ENCODE measurements around the gene PLRG1. TPM values are rescaled to one million over a fixed set of nuclear protein-coding genes. Genes with fewer than 3 reads are reported as not detected.

The PLRG1 gene
- total RNA-seq, 1 experiment from 2014 or later, result 72.5 TPM

DNA sequence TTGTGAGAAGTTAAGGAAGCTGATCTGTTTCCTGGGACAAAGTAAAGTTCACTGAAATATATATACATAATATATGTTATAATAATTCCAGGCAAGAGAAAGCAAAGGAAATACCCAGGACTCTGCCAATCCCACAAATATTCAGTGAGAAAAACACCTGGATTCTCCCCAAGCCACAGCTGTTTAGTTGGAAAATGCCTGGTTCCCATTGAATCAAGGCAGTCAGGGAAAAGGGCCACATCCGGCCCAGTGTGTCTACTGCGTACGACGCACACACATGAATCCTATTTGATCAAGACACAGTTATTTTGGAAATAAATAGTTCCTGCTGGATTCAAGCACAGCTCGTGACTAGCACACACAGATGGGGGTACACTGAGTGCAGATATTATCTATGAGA, 52.3 kb downstream of the PLRG1 start:
- Mint-ChIP-seq H3K4me1 (ENCODE audit: low read depth, unreplicated experiment) (no peaks in the 10 kb centered on the region), H3K36me3 (ENCODE audit: insufficient read depth, unreplicated experiment) (no peaks in the 10 kb centered on the region), H3K27ac (ENCODE audit: unreplicated experiment) (no peak overlapping the region), H3K4me3 (ENCODE audit: low read depth, unreplicated experiment) (no peak overlapping the region), H3K27me3 (ENCODE audit: unreplicated experiment) (peaks cover 12% of the 10 kb centered on the region), H3K9me3 (ENCODE audit: low read depth, unreplicated experiment) (no peaks in the 10 kb centered on the region)
- no TSS peak for BruUV-seq (replicated peaks)
- intact Hi-C loops (cut with micrococcal nuclease; ENCODE audit: unreplicated experiment), result no loop called here
- CTCF ChIA-PET, result no interaction called here
- no peak for DNase-seq
- TF ChIP-seq, protein P1, sequence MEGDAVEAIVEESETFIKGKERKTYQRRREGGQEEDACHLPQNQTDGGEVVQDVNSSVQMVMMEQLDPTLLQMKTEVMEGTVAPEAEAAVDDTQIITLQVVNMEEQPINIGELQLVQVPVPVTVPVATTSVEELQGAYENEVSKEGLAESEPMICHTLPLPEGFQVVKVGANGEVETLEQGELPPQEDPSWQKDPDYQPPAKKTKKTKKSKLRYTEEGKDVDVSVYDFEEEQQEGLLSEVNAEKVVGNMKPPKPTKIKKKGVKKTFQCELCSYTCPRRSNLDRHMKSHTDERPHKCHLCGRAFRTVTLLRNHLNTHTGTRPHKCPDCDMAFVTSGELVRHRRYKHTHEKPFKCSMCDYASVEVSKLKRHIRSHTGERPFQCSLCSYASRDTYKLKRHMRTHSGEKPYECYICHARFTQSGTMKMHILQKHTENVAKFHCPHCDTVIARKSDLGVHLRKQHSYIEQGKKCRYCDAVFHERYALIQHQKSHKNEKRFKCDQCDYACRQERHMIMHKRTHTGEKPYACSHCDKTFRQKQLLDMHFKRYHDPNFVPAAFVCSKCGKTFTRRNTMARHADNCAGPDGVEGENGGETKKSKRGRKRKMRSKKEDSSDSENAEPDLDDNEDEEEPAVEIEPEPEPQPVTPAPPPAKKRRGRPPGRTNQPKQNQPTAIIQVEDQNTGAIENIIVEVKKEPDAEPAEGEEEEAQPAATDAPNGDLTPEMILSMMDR (IDR thresholded peaks at IDR 0.05; ENCODE audit: unreplicated experiment), result no peak

DNA sequence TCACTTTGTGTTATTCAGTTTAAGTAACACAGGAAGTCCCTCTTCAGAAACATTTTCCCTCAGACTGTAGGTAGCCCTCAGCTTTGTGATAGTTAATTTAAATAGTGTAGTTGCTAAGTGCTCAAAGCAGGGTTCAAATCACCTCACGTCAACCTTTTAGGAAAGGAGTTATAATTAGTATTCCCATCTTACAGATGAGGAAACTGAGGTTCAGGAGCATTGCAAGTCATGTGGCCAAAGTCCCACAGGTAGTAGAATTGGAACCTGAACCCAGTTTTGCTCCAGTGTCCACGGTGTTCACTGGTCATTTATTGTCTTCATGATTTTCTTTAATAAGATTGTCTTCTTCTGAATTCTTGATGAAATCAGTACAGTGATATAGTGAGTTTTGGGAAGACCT, 54.3 kb downstream of the PLRG1 start:
- Mint-ChIP-seq H3K36me3 (ENCODE audit: insufficient read depth, unreplicated experiment) (peaks cover 10% of the 10 kb centered on the region), H3K27me3 (ENCODE audit: unreplicated experiment) (peaks cover 12% of the 10 kb centered on the region), H3K4me1 (ENCODE audit: low read depth, unreplicated experiment) (no peaks in the 10 kb centered on the region), H3K9me3 (ENCODE audit: low read depth, unreplicated experiment) (no peaks in the 10 kb centered on the region), H3K4me3 (ENCODE audit: low read depth, unreplicated experiment) (no peak overlapping the region), H3K27ac (ENCODE audit: unreplicated experiment) (no peak overlapping the region)
- intact Hi-C loops (cut with micrococcal nuclease; ENCODE audit: unreplicated experiment), result no loop called here
- CTCF ChIA-PET, result no interaction called here
- TF ChIP-seq, protein P1 (IDR thresholded peaks at IDR 0.05; ENCODE audit: unreplicated experiment), result no peak
- no peak for DNase-seq
- no TSS peak for BruUV-seq (replicated peaks)

DNA sequence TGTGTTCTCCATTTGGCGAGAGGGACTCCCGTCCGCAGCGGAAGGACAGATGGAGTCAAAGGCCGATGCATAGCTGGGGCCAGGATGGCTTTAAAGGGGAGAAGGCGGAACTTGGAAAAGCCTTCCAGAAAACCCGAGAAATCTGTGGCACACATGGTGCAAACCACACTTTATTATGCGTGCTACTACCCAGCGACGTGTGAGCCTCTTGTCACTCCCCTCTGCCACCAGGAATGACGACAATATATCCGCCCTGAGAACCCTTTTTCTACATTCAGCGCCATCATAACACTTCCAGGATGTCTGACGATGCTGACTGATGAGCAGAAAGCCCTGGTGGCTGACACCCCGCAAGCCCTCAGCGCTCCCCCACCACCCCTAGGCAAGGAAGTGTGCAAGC, 57.9 kb downstream of the PLRG1 start:
- intact Hi-C loops (cut with micrococcal nuclease; ENCODE audit: unreplicated experiment), result no loop called here
- no peak for DNase-seq
- H3K4me3 Mint-ChIP-seq (ENCODE audit: low read depth, unreplicated experiment), result peak overlapping the region; percentile 70
- H3K27me3 Mint-ChIP-seq (ENCODE audit: unreplicated experiment), result peaks cover 12% of the 10 kb centered on the region
- H3K36me3 Mint-ChIP-seq (ENCODE audit: insufficient read depth, unreplicated experiment), result peaks cover 16% of the 10 kb centered on the region
- BruUV-seq (replicated peaks), result no TSS peak
- CTCF ChIA-PET, result no interaction called here
- H3K27ac Mint-ChIP-seq (ENCODE audit: unreplicated experiment), result no peak overlapping the region
- H3K4me1 Mint-ChIP-seq (ENCODE audit: low read depth, unreplicated experiment), result no peaks in the 10 kb centered on the region
- no peaks in the 10 kb centered on the region for H3K9me3 Mint-ChIP-seq (ENCODE audit: low read depth, unreplicated experiment)
- TF ChIP-seq, protein P1 (IDR thresholded peaks at IDR 0.05; ENCODE audit: unreplicated experiment), result no peak

DNA sequence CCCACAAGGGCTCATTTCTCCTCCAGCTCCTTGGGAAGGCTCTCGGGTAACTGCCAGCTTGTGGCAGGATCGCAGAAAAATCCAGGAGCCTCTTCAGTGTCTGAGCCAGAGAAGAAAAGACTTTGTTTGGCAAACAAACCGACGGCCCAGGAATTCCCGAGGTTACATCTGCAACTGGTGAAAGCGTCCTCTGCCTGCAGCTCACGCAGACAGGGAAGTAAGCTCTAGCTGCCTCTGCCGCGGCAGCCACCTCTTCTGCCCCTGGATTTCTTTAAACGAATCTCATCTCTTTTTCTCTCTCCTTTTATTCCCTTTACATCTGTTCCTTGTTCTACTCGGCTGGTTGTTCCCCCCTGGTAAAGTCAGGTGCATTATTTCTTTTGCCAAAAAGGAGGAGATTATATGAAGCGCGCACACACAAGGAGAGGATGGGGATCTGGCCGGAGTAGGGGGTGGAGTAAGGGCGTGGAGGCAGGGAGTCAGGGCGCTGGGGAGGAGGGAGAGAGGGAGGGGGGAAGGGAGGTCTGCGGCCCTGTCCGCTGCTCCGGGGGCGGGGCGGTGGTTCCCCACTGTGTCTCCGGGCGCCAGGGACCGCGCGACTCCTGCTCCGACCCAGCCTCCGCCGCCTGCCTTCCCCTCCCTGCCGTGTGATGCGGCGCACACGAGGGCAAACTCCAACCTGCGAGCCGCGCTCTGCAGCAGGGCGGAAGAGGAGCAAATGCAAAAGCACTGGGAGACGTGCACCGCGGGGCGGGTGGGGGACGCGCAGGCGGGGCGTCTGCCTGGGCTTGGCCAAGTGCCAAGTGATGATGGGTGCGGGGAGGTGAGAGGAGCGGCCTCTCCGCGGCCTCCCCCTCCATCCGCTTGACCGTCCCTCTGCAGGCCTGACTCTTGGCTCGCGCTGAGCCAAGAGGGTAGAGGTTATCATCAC, 58.6 kb downstream of the PLRG1 start, which contains the start of gene DCHS2:
Gene DCHS2 (minus strand): TSS at position 459 of the 931 bp plus-strand sequence. CDS start 444 bp downstream, at position 15.
- intact Hi-C loops (cut with micrococcal nuclease; ENCODE audit: unreplicated experiment), result no loop called here
- Mint-ChIP-seq H3K27me3 (ENCODE audit: unreplicated experiment) (peaks cover 8% of the 10 kb centered on the region), H3K4me3 (ENCODE audit: low read depth, unreplicated experiment) (peak within 1 kb of the TSS; percentile 70), H3K9me3 (ENCODE audit: low read depth, unreplicated experiment) (no peaks in the 10 kb centered on the region), H3K4me1 (ENCODE audit: low read depth, unreplicated experiment) (no peaks in the 10 kb centered on the region), H3K36me3 (ENCODE audit: insufficient read depth, unreplicated experiment) (peaks cover 16% of the 10 kb centered on the region), H3K27ac (ENCODE audit: unreplicated experiment) (no peak within 1 kb of the TSS)
- peak; percentile 43 for DNase-seq
- TF ChIP-seq, protein P1 (IDR thresholded peaks at IDR 0.05; ENCODE audit: unreplicated experiment), result no peak
- CTCF ChIA-PET, result interaction anchor here (0.6 to 1.1 kb wide), 2 partner anchors 13 to 195 kb away, joined by 3 read pairs; no protein-coding TSS in a partner anchor
- BruUV-seq (replicated peaks), result no TSS peak

All from Calu3 (cell line).